Keratinocyte (primary cell): Measurements from ENCODE around the gene CD209. TPM values are rescaled to one million over a fixed set of nuclear protein-coding genes. Genes with fewer than 3 reads are reported as not detected.

Experiments used
- DNase-seq: peaks from one replicate; pipeline ENCODE4 v3.0.0-alpha.2; 2011; ENCODE audit warnings: low read depth, missing footprints, low spot score
- FAIRE-seq: peaks from 2 replicates; lab custom pipeline; 2011; peaks lifted over from hg19 to GRCh38; lab: Jason Lieb, UNC
- H2AFZ ChIP-seq: 2 replicates; pipeline ENCODE4 v1.6.0; 2012; ENCODE audit warnings: low read length, control low read depth, inconsistent platforms; ENCODE audit not compliant: control insufficient read depth
- H3K27ac ChIP-seq: 2 replicates; pipeline ENCODE4 v1.5.1; 2011; ENCODE audit warnings: low read length; ENCODE audit not compliant: control insufficient read depth, insufficient read depth
- H3K27me3 ChIP-seq: 3 replicates; pipeline ENCODE4 v1.6.0; 2011; ENCODE audit warnings: low read length; ENCODE audit not compliant: control insufficient read depth, insufficient read depth; ENCODE audit errors: extremely low read depth
- H3K36me3 ChIP-seq, 2 experiments: 2 replicates in 1 of 2; 3 replicates in 1 of 2; pipeline ENCODE4 v1.5.1; 2011; ENCODE audit warnings: low read length in 2 of 2, mild to moderate bottlenecking in 1 of 2; ENCODE audit not compliant: control insufficient read depth in 2 of 2, insufficient read depth in 2 of 2; ENCODE audit errors: extremely low read depth in 1 of 2
- H3K4me1 ChIP-seq: 3 replicates; pipeline ENCODE4 v1.5.1; 2011; ENCODE audit warnings: low read length; ENCODE audit not compliant: control insufficient read depth, insufficient read depth; ENCODE audit errors: extremely low read depth
- H3K4me2 ChIP-seq: 3 replicates; pipeline ENCODE4 v1.6.0; 2011; ENCODE audit warnings: low read depth, low read length; ENCODE audit not compliant: control insufficient read depth, insufficient read depth; ENCODE audit errors: extremely low read depth
- H3K4me3 ChIP-seq, 3 experiments: fragments of 200-600 bp in 1 of 3; sonication (generic) in 1 of 3; 2 replicates in 2 of 3; 3 replicates in 1 of 3; pipeline ENCODE4 v1.5.1; 2011 to 2016; ENCODE audit warnings: low read length in 3 of 3, mild to moderate bottlenecking in 3 of 3, control low read depth in 2 of 3, inconsistent platforms in 1 of 3, low read depth in 1 of 3, mixed read lengths in 1 of 3, mixed run types in 1 of 3, moderate library complexity in 1 of 3; ENCODE audit not compliant: control insufficient read depth in 2 of 3, insufficient read depth in 2 of 3; ENCODE audit errors: extremely low read depth in 1 of 3
- H3K79me2 ChIP-seq: 2 replicates; pipeline ENCODE4 v1.6.0; 2012; ENCODE audit warnings: low read length; ENCODE audit not compliant: control insufficient read depth, insufficient read depth
- H3K9ac ChIP-seq: 3 replicates; pipeline ENCODE4 v1.6.0; 2011; ENCODE audit warnings: low read length; ENCODE audit not compliant: control insufficient read depth, insufficient read depth; ENCODE audit errors: extremely low read depth
- H3K9me1 ChIP-seq: 3 replicates; pipeline ENCODE4 v1.6.0; 2011; ENCODE audit warnings: low read length; ENCODE audit not compliant: control insufficient read depth, insufficient read depth; ENCODE audit errors: extremely low read depth
- H3K9me3 ChIP-seq: 2 replicates; pipeline ENCODE4 v1.5.1; 2012; ENCODE audit warnings: low read depth, low read length; ENCODE audit not compliant: control insufficient read depth
- H4K20me1 ChIP-seq: 3 replicates; pipeline ENCODE4 v1.6.0; 2011; ENCODE audit warnings: low read length; ENCODE audit not compliant: control insufficient read depth, insufficient read depth; ENCODE audit errors: extremely low read depth
- EZH2 ChIP-seq: IDR thresholded peaks from one replicate; pipeline ENCODE4 v1.6.1; 2012; ENCODE audit warnings: inconsistent platforms, mild to moderate bottlenecking, low read length, moderate library complexity
- dilution Hi-C: fragments of 300-500 bp; cut with MboI; formaldehyde crosslinking; loops from one replicate; pipeline ENCODE4 v1.7.0; 2020; ENCODE audit warnings: low sequenced_read_pairs; ENCODE audit not compliant: extremely low pct_ligation_motif_present
- polyA plus RNA-seq, 5 experiments: library from polyadenylated mRNA; depleted of rRNA in 3 of 5; stranded (reverse) in 3 of 5; stranded (forward) in 1 of 5; unstranded in 1 of 5; fragments of >200 nt; gene quantifications; 1 replicate in 1 of 5; 2 replicates in 3 of 5; 3 replicates in 1 of 5; pipeline versions ENCODE4 v1.2.1 to v1.2.3, GENCODE V29; 2011 to 2012; ENCODE audit warnings: missing spikeins in 2 of 5, low read depth in 1 of 5, low replicate concordance in 1 of 5
- TF ChIP-seq, protein P1 (sequence below), 3 experiments: IDR thresholded peaks in 1 of 3; conservative IDR thresholded peaks in 1 of 3; optimal IDR thresholded peaks in 1 of 3; 2 replicates in 2 of 3; 3 replicates in 1 of 3; pipeline versions ENCODE3 to v1.5.1; 2011; ENCODE audit warnings: low read length in 3 of 3, mild to moderate bottlenecking in 3 of 3, moderate library complexity in 2 of 3, control low read depth in 1 of 3, inconsistent platforms in 1 of 3; ENCODE audit not compliant: insufficient read depth in 2 of 3; ENCODE audit errors: extremely low read depth in 1 of 3

The CD209 gene
- polyA plus RNA-seq, 1 donor (not counting 4 experiments of a cell fraction or from before 2014, with no cell fraction given) = not detected

GRCh38 chr19:7736148-7736547 is 11.2 kb downstream of the CD209 start:
- H3K36me3 ChIP-seq = no peaks in the 10 kb centered on the region
- no peak overlapping the region for H3K9ac ChIP-seq
- no peaks in the 10 kb centered on the region for H3K4me1 ChIP-seq
- no peaks in the 10 kb centered on the region for H4K20me1 ChIP-seq
- H3K4me3 ChIP-seq = no peak overlapping the region
- DNase-seq (no peak), FAIRE-seq (no peak)
- no peak overlapping the region for H3K27ac ChIP-seq
- no peak overlapping the region for H2AFZ ChIP-seq
- dilution Hi-C loops = no loop called here
- peaks cover 17% of the 10 kb centered on the region for H3K27me3 ChIP-seq
- H3K79me2 ChIP-seq = no peaks in the 10 kb centered on the region
- TF ChIP-seq, protein P1, sequence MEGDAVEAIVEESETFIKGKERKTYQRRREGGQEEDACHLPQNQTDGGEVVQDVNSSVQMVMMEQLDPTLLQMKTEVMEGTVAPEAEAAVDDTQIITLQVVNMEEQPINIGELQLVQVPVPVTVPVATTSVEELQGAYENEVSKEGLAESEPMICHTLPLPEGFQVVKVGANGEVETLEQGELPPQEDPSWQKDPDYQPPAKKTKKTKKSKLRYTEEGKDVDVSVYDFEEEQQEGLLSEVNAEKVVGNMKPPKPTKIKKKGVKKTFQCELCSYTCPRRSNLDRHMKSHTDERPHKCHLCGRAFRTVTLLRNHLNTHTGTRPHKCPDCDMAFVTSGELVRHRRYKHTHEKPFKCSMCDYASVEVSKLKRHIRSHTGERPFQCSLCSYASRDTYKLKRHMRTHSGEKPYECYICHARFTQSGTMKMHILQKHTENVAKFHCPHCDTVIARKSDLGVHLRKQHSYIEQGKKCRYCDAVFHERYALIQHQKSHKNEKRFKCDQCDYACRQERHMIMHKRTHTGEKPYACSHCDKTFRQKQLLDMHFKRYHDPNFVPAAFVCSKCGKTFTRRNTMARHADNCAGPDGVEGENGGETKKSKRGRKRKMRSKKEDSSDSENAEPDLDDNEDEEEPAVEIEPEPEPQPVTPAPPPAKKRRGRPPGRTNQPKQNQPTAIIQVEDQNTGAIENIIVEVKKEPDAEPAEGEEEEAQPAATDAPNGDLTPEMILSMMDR (optimal IDR thresholded peaks at IDR 0.05 in 1 of 3, IDR thresholded peaks at IDR 0.05 in 1 of 3, conservative IDR thresholded peaks at IDR 0.05 in 1 of 3; ENCODE audit: extremely low read depth in 1 of 3, insufficient read depth in 2 of 3, low read length in 3 of 3) = no peak
- TF ChIP-seq EZH2 = no peak
- no peaks in the 10 kb centered on the region for H3K9me1 ChIP-seq
- H3K4me2 ChIP-seq = no peak overlapping the region
- no peaks in the 10 kb centered on the region for H3K9me3 ChIP-seq

GRCh38 chr19:7734220-7735203 is 12.8 kb downstream of the CD209 start:
- H3K4me2 ChIP-seq = no peak overlapping the region
- no peak for TF ChIP-seq EZH2
- TF ChIP-seq, protein P1 (optimal IDR thresholded peaks at IDR 0.05 in 1 of 3, IDR thresholded peaks at IDR 0.05 in 1 of 3, conservative IDR thresholded peaks at IDR 0.05 in 1 of 3; ENCODE audit: extremely low read depth in 1 of 3, insufficient read depth in 2 of 3, low read length in 3 of 3) = no peak

More at GRCh38 chr19:7734220-7735203, 12.8 kb downstream of the CD209 start:
- H3K27me3 ChIP-seq = peaks cover 33% of the 10 kb centered on the region
- H3K9ac ChIP-seq = no peak overlapping the region
- dilution Hi-C loops = no loop called here
- no peaks in the 10 kb centered on the region for H4K20me1 ChIP-seq
- no peaks in the 10 kb centered on the region for H3K9me1 ChIP-seq
- no peak overlapping the region for H3K4me3 ChIP-seq
- no peak overlapping the region for H3K27ac ChIP-seq
- no peaks in the 10 kb centered on the region for H3K36me3 ChIP-seq
- FAIRE-seq (no peak), DNase-seq (no peak)
- H2AFZ ChIP-seq = no peak overlapping the region
- no peaks in the 10 kb centered on the region for H3K4me1 ChIP-seq
- no peaks in the 10 kb centered on the region for H3K9me3 ChIP-seq
- no peaks in the 10 kb centered on the region for H3K79me2 ChIP-seq
